Midbrain (tissue), 1 donor: ENCODE measurements around the gene BST1.

Experiments used
- DNase-seq: peaks from one replicate; lab custom pipeline; 2025; lab: John Stamatoyannopoulos, UW

BST1 gene

DNA sequence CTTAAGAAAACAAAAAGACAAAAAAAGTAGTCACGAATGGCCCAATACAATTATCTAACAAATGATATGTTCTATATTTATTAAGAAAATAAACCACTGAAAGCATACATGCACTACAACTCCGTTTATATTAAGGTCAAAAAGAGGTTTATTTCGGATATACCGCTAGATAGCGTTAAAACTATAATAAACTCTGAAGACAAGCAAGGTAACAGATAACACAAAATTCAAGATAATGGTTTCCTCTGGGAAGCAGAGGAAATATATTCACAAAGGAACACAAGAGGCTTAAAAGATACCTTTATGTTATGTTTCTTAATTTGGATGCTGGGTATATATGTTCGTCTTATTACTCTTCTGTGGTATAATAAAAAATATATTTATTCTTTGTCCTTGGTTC lies 26.0 kb upstream of the BST1 start:
- DNase-seq, result no peak

DNA sequence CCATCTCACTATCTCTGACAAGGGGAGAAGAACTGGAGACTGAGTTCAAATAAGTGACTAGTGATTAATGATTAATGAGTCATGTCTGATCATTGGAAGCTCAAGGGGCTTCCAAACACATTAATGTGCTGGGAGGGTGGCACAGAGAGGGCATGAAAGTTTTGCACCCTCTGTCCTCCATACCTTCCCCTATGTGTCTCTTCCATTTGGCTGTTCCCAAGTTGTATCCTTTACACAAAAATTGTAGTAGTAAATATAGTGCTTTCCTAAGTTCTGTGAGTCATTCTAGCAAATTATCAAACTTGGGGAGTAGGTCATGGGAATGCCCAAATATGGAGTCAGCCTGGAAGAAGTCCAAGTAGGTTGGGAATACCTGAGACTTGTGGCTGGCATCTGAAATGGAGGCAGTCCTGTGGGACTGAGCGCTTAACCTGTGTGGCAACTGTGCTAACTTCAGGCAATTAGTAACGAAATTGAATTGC lies 25.3 kb upstream of the BST1 start:
- no peak for DNase-seq

DNA sequence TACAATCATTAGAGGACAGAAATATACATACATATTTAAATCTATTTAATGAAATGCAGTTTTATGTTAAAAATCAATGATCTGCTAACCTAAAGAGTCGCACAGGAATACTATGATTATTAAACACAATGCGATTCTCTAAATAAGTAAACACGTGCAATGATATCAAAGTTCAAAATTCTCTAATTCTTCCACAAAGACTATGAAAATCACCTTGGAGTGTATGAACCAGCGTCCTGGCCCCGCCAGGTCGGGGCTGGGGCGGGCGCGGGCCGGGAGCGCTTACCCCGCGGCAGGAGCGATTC lies 21.8 kb upstream of the BST1 start:
- DNase-seq, result no peak

DNA sequence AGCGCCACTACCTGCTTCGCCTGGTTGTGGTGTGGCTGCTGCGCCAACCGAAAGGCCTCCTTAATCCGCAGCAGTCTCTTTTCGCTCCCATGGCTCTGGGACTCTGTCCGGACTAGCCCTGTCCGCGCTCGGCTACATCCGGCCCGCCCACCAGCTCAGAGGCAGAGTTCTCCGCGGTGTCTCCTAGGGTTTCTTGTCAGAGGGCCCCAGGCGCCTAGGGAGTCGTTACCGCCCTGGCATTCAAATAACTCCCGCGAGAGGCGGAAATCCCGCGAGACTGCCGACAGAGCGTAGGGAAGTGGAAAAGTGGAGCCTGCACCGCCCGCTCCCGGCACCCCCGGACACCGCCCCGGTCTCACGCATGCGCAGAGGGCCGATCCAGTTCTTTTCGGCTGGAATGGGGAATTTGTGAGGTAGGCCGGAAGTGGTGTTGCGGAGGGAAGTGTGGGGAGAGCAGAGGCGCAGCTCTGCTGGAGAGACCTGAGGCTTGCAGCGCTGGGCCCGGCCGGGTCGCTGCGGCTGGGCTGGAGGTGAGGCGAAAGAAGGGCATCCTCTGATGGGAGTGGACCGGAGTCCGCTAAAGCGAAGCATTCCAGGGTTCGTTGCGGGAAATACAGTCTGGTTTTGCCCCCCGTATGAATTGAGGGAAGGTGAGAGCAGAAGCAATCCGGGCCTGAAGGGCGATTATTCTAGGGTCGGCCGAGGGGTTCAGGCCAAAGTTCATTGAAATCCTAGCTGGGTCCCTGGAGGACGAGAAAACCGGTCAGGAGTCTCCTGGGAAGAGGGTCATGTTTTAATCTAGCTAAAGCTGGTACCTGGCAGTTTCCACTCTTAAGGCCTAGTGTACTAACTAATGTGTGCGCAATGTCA lies 21.3 kb upstream of the BST1 start, which contains the start of gene FAM200B:
TSS of gene FAM200B (plus strand) at position 456 of the 870 bp plus-strand sequence. CDS start 5,151 bp downstream, outside the sequence.
- DNase-seq, result peak; percentile 99

DNA sequence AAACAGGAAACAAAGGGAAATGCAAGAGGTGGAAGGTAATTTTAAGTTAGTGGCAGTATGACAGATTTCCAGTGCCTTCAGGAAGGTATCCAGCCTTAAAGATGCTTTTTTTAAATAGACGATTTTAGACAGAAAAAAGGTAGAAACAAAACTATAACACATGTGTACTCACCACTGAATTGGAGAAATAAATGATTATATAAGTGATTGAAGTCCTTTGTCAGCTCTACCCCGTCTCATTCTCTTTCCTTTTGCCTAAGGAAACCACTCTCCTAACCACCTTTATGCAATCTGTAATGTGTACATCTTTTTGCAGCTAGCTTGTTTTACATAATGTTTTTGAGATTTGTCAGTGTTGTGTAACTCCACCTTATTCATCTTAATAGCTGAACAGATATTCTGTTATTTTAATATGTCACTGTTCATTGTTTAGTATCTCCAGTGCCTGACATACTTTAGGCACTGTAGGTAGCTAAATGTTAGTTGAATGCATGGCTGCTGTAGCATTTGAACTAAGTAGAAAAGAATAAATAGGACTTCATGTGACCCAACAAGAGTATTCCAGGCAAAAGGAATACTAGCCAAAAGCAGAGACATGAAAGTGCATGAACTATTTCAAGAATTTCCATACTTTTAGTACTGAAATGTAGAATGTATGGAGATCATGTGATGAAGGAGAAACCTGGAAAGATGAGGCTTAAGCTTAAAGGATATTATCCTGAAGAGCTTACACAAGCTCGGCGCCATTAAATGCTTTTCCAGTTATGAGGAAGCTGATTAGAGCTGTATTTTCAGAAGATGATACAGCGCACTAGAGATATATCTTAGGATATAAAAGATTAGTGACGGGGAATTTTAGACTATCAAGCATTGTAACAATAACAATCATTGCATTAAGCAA lies 20.4 kb upstream of the BST1 start:
- peak; percentile 58 for DNase-seq

DNA sequence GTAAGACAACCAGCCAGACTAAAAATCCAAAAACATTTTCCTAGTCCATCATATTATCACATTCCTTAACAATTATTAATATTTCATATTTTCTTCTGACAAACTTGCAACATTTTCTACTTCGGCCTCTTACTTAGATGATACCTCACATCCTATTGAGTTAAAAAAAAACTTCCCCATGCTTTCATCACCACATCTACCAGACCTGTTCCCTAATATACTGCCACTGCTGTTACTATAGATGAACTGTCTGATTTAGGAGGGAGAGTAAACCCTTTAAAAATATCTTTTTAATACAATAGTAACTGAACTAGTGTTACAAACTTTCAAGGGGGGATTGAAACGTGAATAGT lies 19.7 kb upstream of the BST1 start:
- DNase-seq, result no peak

DNA sequence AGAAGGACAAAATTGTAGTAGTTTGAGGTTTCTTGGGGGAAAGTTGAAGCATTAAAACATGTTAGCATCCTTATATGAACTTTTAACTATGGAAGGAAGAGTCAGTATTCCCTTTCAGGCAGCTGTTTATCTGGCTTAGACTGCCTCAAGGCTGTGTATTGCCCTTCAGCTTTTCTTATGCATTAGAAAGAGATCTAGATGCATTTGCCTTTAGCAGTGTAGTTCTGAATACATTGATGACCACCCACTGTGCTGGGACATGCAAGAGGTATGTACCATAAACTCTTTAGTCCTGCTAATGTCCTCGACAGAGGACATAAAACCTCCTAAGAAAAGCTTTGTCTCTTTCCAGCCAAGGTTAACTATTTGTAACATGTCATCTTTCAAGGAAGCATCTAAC lies 18.4 kb upstream of the BST1 start:
- DNase-seq, result no peak

DNA sequence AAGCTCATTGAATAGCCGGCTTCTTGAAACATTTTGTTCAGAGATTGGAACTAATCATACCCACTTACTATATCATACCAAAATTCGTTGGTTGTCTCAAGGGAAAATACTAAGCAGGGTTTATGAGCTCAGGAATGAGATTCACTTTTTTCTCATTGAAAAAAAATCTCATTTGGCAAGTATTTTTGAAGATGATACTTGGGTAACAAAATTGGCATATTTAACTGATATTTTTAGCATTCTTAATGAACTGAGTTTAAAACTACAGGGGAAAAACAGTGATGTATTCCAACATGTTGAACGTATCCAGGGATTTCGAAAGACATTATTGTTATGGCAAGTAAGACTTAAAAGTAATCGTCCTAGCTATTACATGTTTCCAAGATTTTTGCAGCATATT lies 14.8 kb upstream of the BST1 start:
- DNase-seq, result no peak

DNA sequence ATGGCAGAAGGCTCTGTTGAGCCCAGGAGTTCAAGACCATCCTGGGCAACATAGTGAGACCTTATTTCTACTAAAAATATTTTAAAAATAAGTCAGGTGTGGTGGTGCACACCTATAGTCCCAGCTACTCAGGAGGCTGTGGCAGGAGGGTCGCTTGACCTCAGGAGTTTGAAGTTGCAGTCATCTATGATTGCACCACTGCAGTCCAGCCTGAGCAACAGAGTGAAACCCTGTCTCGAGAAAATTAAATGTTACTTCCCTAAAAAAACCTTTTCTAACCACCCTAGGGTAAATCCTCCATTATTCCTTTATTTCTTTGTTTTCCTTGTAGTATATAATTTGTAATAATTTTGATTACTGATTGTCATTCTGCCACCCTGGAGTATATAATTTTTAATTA lies 13.3 kb upstream of the BST1 start:
- DNase-seq, result no peak

DNA sequence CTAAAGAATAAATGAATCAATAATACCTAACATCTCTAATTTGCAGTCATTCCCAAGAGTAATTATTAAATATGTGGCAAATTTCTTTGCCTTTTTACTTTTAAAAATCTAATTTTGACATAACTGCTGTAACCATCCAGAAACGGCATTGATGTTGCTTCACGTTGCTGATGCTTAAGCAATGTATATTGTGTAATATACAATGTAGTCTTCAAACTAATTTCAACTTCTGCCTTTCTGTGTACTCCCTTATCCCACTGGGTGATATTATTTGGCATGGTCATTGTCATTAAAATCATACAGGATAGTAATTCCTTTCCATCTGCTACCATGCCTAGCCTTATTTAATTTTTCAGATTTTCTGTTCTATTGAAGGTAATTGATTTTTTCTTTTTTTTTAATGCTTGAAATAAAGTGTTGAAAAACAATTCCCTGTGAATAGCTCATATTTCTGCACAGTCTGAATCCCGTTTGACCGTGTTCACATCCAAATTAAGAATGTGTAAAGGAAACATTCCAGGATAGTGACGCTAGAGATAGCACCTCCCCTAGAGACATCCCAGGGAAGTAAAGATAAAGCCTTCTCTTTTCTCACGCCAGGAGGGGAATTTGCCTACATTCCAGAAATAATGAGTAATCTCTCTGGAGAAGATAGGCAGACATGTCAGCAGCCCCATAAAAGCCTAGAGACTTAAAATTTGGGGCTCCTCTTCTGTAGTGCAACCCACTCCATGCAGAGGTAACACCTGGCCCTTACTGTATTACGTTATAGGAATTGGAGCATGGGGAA lies 12.7 kb upstream of the BST1 start:
- no peak for DNase-seq

DNA sequence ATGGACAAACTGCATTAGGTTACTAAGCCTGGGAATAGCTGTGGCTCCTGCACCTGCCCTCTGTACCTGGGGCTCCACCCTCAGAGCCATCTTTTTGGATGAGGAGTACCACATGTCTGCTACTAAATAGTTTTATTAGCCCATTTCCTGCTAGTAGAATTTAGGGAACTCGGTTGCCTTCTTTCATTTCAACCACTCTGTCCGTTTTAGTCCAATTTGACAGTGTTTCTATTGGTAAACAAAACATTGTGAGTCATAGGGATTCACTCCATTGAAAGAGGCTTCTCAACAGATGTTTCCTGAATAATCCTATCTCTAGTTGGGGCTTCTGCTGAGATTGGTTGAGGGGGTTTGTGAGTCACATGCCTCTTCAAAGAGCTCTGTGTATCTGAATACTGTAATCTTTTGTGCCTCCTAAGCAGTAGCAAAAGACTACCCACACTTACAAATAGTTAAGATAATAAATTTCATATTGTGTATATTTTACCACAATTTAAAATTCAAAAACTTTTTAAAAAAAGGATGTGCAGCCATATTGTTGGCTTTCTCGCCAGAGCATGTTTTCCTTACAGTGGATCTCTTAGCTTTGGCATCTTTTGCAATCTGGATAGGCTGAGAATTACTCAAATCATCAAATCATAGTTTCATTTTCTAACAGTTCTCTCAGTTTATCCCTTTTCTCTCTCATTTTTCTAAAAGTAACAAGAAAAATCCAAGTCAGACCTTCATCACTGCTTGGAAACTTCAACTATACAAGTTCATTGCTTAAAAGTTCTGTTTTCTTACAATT lies 11.3 kb upstream of the BST1 start:
- DNase-seq, result no peak

DNA sequence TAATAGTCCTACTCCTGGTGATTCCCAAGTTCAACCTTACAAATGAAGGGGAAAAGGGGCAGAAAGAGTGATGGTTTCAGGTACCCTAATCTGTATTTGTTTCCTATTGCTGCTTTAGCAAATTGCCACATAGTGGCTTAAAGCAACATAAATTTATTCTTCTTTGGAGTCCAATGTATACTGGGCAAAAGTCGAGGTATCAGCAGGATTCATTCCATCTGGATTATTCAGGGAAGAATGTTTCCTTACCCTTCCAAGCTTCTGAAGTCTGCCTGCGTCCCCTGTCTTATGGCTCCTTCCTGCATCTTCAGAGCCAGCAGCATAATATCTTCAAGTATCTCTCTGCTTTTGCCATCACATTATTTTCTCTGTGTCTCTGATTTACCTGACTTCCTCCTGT lies 10.3 kb upstream of the BST1 start:
- DNase-seq, result no peak

DNA sequence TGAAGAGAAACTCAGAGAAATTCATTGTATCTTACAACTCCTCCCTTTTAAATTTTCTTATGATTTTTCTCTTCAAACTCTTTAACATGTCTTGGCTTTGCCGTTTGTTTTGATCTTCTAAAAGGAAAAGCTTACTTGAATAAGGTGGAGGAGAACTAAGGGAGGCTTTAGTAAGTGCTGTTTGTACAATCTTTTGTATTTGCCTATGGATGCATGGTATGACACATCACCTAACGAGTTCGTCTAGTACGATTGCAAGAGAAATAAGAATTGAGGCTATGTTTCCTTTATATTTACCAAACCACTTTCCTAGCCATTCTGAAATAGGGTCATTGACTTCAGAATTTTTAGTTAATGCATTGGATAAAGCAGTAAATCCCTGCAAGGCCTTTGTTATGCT lies 8.4 kb upstream of the BST1 start:
- DNase-seq, result no peak

DNA sequence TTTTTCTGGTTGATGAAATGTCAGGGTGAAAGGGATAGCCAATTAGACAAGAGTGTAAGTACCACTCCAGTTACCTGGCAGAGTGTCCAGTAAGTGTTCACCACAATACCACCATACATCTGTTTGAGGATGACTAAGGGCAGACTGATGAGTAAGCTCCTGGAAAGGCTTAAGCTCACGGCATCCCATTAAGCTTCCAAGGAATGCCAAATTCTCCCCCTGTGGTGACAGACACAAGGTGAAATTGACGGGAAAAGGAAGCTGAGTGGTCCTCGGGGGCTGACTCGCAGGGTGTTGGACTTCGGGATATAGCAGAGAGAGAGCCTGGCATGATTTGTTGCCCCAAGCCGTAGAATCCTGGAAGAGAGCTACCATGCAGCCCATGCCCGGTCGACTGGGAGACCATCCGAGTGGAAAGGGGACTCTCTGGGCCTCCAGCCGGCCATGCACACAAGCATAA lies 7.6 kb upstream of the BST1 start:
- DNase-seq, result no peak

DNA sequence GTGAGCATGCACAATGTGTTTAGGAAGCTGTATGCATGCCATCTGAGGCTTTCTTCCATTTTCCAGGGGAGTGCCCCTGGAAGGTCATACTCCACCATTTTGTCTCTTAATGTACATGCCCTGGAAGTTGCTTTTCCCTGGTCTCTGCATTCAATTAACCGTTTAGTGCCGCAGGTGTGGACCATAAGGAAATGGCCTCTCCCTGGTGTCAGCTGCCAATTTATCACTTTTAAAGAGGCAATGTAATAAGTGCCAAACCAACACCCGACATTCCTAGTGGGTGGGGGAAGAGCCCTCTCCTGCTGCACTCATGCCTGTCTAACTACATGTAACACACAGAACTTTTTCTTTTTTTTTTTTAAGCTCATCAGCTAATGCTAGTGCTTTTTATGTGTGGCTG lies 7.1 kb upstream of the BST1 start:
- no peak for DNase-seq

DNA sequence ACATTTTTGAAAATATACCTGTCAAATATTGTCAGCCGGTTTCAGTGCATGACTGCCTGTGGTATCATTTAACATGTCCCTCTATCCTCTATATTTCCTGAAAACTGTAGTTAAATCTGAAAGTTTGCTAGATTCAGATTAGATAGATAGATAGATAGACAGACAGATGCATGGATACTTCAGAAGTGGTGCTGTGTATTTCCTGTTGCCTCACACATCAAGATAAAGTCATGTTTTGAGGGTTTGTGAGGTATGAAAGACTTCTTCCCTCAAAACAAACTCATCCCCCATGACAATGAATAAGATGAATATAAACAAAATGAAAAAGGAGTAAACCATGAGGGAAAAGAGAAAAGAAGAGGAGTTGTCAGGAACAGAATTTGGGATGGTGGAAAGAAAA lies 6.0 kb upstream of the BST1 start:
- DNase-seq, result no peak

DNA sequence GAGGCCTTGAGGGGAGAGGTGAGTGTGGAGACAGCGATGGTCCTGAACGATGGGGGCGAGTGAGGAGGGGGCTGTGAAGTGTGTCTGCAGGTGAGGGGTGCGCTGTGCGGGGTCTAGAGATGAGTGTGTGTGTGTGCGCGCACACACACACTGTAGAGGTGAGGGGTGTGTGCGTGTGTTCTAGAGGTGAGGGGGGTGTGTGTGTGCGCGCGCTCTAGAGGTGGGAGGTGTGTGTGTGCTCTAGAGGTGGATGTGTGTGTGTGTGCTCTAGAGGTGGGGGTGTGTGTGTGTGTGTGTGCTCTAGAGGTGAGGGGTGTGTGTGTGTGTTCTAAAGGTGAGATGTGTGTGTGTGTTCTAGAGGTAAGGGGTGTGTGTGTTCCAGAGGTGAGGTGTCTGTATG lies 574 bp downstream of the BST1 start:
- no peak for DNase-seq

DNA sequence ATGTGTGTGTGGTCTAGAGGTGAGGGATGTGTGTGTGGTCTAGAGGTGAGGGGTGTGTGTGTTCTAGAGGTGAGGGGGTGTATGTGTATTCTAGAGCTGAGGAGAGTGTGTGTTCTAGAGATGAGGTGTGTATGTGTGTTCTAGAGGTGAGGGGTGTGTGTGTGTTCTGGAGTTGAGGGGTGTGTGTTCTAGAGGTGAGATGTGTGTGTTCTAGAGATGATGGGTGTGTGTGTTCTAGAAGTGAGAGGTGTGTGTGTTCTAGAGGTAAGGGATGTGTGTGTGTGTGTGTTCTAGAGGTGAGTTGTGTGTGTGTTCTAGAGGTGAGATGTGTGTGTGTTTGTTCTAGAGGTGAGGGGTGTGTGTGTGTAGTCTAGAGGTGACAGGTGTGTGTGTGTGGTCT lies 1.3 kb downstream of the BST1 start:
- no peak for DNase-seq

DNA sequence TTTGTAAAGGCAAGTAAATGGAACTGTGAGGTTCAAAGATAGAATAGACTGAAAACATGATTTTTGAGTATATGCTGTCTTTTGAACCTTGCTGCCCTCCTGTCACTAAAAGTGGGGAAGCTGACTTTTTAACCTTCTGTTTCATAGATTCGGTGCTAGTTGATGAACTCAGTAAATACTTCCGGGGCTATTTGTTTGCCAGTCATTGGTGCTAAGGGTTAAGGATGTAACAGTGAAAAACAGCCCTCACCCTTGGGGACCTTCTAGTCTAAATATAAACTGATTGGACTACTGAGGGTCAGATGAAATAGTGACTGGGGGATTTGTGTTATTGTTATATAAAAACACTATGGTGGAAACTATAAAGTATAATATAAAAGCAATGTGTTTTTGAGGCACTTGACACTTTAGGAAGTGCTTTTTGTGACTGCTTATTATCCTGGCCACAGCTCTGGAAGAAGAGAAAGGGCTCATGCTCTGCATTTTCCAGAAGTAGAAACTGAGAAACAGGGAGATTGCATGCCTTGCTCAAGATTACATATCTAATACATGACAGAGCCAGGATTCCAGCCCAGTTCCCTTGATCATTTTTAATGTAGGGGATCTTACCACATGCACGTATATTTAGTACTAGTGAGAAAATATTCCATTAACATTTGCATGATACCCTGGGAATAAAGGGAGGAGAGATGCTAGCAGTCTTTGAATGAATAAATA lies 3.9 kb downstream of the BST1 start:
- no peak for DNase-seq

DNA sequence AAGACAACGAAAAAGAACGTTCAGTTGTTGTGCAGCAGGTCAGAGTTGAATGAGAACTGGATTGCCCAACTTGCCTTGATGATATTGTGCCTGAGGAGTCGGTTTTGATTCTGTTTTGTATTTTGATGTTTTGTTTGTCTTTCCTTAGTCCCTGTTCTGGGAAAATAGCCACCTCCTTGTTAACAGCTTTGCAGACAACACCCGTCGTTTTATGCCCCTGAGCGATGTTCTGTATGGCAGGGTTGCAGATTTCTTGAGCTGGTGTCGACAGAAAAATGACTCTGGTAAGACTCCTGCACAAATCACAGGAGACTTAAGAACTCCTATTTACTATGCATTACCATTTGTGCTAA lies 4.5 kb downstream of the BST1 start:
- no peak for DNase-seq

DNA sequence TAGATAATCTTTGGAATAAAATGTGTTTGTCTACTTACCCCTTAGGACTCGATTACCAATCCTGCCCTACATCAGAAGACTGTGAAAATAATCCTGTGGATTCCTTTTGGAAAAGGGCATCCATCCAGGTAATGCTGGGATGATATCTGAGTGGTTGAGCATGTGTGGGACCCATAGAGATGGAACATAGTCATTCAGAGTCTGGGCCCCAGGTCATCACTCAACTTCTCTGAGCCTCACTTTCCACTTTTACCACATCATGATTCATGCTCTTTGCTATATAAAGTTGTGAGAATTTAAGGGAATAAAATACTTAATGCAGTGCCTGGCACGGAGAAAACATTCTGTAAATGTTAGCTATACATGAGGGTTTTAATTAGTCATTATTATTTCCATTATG lies 8.9 kb downstream of the BST1 start:
- no peak for DNase-seq
